GM21367 (cell line): ENCODE measurements around the gene ARF3.

ENCODE experiments used
- ATAC-seq: cut with Tn5 transposase; IDR thresholded peaks from one replicate; pipeline ENCODE4 v1.9.1; 2021; ENCODE audit not compliant: unreplicated experiment

Gene ARF3

GRCh38 chr12:48957141-48958048 lies at the start of gene ARF3:
TSS of gene ARF3 (minus strand) at chr12:48957487. CDS start at chr12:48941095, 16,392 bp downstream.
- ATAC-seq: peak; percentile 55

GRCh38 chr12:49000346-49000745 lies 43.1 kb upstream of the ARF3 start:
- no peak for ATAC-seq

DNA sequence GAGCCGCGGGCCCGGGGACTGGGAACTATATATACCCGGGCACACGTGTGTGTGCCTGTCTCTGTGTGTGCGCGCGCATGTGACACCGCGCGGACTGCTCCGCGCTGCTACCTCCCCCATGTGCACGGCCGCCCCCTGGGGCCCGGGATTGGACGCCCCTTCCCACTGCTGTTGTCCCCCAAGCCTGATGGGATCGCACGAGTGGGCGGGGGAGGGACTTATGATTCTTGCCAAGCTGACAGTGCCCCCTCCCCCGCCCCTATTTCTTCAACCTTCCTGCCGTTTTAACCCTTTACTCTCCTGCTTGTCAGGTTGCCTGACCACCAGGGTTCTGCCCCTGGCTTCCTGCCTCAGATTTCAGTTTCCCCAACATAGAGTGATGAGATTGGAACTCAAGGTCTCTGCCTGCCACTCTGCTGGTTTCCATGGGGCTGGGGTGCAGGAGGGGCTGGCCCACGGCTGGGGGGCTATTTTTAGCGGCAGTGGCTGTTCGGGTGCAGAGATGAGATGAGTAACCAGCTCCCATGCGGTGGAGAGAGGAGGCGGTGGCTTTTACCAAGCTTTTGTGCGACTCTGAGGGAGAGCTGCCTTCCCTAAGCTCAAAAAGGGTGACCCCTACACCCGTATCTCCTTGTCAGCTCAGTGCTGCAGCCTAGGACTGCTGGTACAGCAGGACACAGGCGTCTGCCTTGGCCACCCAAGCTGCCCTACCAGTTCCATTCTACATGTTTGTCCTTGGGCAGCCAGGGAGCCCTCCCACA lies 42.3 kb upstream of the ARF3 start, which contains the start of gene DDN:
Gene DDN (minus strand): TSS at position 5 of the 761 bp plus-strand sequence. CDS start 88 bp downstream, outside the sequence.
- peak; percentile 30 for ATAC-seq

DNA sequence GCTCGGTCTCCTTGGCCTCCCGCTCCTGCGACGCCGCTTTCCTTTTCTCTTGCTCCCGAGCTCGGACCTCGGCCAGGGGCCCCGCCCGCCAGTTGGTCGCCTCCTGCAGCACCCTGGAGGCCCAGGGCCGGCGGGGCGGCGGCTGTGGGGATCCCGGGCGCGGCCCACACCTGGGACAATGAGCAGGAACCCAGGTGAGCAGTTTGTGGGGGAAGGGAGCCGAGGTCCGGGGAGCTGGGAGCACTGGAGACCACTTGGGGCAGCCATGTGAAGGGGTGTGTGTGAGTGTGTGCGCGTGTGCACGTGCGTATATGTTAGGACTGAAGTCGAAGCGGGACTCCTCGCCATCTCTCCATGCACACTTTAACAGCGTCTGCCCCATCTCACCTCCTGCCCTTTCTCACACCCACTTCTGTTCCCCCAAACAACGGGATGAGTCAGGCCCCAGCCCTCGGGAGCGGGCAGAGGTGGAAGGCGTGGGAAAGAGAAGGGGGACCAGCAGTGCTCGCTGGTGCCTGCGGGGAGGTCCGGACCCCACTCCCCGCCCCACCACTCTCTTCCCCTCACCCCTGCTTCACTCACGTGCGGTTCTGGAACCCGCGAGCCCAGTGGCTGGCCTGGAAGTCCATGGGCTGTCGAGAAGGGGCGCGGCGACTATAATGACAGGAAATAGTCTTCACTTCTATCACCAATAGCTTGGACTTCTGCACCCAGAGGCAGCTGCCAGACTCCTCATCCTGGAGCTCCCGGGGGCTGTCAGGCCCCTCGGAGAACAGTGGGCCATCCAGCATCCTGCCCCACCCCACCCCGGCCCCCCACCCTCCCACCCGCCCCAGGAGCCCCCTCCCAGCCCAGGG lies 41.4 kb upstream of the ARF3 start:
- no peak for ATAC-seq

- no peak for ATAC-seq
Measured at GRCh38 chr12:48997719-48998496, 40.6 kb upstream of the ARF3 start.

DNA sequence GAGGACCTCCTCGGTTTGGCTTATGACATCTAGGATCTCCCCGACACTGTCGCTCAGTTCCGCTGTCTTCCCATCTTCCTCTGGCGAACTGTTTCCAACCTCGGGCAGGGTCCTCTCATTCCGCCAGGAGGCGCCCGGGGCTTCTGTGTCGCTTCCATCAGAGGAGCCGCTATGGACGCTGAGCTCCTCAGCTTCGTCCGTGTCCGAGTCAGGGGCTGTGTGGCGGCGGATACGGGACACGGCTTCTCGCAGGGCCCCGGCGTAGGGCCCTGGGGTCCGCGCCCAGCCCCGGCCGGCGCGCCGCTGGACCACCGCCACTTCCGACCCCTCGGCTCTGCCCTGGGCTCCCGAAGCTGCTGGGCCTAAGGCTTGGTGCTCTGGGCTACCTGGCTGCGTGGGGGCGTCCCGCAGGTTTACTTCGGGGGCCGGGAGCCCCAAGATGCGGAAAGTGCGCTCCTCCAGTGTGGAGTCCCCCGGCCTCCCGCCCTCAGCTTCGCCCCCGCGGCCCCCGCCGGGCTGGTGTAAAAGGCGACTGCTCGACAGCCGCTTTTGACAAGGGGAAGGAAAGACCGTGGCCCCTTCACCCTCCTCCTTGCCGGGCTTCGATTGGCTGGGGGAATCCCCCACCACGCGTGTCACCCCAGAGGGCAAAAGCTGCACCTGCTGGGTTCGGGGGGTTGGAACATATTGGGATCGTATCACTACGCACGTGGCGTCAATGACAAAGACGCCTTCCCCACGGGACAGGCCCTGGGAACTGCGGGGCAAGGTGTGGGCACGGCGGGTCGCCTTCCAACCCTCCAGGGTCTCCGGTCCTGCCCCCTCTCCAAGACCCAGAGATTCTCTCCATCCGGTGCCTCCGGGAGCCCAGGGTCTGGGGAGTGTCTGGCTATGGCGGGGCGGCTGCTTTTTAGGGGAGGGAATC lies 39.8 kb upstream of the ARF3 start:
- no peak for ATAC-seq

DNA sequence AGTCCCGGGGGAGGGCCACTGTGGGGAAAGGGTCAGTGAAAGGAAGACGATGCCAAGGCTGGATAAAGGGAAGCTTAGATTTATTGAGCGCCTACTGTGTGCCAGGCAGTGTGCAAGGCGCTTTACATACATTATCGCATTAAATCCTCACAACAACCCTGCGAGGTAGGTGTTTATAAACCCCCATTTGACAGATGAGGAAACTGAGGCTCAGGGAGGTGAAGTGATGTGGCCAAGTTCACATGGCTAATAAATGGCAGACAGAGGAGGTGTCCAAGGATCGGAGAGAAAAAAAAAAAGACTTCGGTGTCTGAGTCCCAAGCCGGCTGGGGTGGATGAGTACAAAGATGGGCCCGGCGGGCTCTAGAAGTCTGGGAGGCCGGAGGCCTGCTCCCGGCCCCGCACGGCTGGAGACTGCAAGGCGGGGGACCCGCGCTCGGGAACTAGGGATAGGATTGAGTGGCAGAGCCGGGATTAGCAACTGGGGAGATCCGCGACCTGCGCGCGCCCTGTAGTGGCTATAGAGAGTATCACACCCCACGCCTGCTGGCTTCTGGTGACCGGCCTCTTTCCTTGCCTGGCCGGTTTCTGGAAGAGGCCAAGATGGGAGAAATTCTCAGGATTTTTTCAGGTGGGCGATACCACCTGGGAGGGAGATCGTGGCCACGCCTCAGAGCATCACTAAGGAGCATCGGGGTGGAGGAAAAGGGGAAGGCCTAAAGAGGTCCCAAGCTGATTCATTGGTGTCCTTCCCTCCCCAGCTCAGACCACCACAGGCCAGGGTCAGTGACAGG lies 38.0 kb upstream of the ARF3 start:
- no peak for ATAC-seq

GRCh38 chr12:48994224-48995085 lies 37.2 kb upstream of the ARF3 start:
- ATAC-seq: no peak

DNA sequence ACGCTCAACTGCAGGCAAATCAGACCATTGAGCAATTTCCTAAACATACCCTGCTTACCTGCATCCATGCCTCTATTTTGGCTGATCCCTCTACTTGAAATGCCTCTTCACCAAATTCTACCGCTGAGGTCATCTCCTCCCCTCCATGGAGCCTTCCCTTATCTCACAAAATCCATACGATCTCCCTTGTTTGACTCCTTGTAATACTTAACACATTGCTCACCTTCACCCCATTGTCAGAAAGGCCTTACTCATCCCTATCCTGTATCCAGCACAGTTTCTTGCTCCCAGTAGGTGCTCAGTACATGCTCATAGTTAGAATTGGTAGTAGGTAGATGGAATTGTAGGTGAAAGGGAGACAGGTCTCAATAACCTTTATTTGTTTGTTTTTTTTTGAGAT lies 36.5 kb upstream of the ARF3 start:
- no peak for ATAC-seq

- ATAC-seq: no peak
Measured at GRCh38 chr12:48991247-48992050, 34.2 kb upstream of the ARF3 start.

DNA sequence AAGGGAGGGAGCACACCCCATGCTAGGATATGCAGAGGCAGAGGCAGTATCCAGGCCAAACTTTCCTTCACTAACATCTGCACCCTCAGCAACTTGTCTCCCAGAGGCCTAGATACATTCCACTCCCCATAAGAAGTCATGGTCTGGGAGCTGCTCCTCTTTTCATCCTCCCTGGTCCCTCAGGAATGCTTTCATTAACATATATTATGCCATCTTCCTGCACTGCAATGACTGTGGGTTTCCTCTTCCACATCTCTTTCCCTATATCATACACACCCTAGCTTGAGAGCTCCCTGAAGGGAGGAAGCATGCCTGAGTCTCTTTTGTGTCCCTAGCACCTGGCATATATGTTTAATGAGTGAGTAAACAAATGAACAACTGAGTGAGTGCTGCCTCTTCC lies 33.3 kb upstream of the ARF3 start:
- no peak for ATAC-seq

DNA sequence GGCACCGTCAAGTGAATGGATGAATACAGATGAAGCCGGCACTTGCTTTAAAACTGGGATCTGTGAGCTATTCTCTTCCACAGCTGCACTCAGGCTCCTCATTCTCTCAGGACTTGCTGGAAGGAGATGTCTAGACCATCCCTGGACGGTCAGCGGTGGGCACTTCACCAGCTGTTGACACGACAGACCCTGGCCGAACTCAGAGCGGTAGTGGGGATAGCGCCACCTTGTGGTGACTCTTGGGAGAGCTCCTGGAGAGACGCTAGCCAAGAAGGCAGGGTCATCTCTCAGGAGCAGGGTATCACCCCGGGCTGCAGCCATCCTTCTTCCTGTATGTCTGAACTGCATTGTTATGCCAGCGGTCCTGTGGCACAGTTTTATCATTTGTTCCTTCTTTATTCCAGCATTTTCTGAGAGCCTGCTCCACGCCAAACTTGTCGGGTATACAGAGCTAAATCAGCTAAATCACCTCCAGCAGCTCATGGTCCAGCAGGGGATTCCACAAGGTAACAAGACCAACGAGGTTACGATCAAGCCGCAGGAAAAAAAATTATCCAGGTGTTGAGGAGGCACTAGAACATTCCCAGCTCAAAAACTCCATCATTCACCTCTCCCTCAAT lies 30.9 kb upstream of the ARF3 start:
- ATAC-seq: no peak

DNA sequence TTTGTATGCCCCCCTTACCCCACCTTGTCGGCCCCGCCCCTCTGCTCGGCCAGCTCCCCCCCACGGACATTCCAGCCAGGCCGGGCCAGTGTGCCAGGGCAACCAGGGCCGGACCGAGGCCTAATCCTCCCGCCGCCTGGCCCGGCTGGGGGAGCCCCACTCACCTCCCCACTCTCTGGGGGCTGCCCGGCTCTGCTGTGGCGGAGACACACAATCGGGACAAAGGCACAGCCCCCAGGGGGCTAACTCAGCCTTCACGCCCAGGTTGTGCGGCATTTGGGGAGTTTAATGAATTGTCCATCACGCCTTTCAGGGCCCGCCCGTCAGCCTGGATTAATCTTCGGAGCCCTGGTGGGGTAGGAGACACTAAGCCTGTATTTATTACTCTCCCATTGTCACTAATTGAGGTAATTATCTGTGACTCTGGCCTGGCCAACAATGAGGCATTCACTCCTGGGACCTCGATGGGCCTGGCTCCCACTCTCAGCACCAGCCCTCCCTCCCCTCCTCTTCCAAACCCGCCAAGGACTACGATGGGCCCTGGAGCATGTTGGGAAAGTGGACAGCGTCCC lies 29.5 kb upstream of the ARF3 start:
- ATAC-seq: no peak

DNA sequence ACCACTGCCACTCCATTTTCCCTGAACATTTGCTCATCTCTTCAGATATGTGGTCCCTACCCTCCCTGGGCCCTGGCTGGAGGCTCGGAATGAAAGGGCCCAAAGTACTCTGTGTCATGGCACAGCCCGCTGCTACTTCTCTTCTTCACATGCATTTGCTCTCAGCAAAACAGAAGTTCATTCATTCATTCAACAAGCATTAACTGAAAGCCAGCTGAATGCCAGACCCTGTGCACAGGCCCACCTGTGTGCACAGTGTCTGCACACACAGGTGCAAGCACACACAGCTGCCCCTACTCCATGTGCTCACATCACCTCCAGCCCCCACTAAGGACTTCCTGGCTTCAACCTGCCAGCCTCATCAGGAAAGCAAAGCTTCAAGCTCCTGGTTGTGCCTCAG lies 28.6 kb upstream of the ARF3 start:
- ATAC-seq: no peak

- ATAC-seq: no peak
Measured at GRCh38 chr12:48985475-48985897, 28.2 kb upstream of the ARF3 start.
